ENCODE results near the gene SUSD3. TPM values are rescaled to one million over a fixed set of nuclear protein-coding genes. Genes with fewer than 3 reads are reported as not detected.
A peak's percentile ranks its signal among the peaks of the same experiment; 100 is the strongest.

The SUSD3 gene
- total RNA-seq, 1 donor from 2014 or later = 1.3 TPM

GRCh38 chr9:93094658-93095204 is 36.2 kb downstream of the SUSD3 start:
- no peaks in the 10 kb centered on the region for H3K36me3 ChIP-seq (ENCODE audit: control insufficient read depth, insufficient read depth, low read length)
- no peak for DNase-seq (ENCODE audit: low read depth)
- peak overlapping the region; percentile 40 for H3K4me3 ChIP-seq (ENCODE audit: low read depth, low read length)
- H3K27me3 ChIP-seq (ENCODE audit: control insufficient read depth, insufficient read depth, low read length) = no peaks in the 10 kb centered on the region
- no peak for TF ChIP-seq CTCF (IDR thresholded peaks at IDR 0.05; ENCODE audit: insufficient read depth, low read length, poor library complexity, severe bottlenecking)

- no peaks in the 10 kb centered on the region for H3K27me3 ChIP-seq (ENCODE audit: control insufficient read depth, insufficient read depth, low read length)
- peak overlapping the region; percentile 79 for H3K4me3 ChIP-seq (ENCODE audit: low read depth, low read length)
- peak; percentile 88 for DNase-seq (ENCODE audit: low read depth)
- no peak for TF ChIP-seq CTCF (IDR thresholded peaks at IDR 0.05; ENCODE audit: insufficient read depth, low read length, poor library complexity, severe bottlenecking)
- no peaks in the 10 kb centered on the region for H3K36me3 ChIP-seq (ENCODE audit: control insufficient read depth, insufficient read depth, low read length)
Observed at GRCh38 chr9:93095205-93096130, 37.0 kb downstream of the SUSD3 start.

GRCh38 chr9:93096131-93096802 is 37.8 kb downstream of the SUSD3 start, which contains the start of gene CARD19:
Gene CARD19, plus strand, starts transcription at chr9:93096217. Its CDS starts 129 bp downstream, at chr9:93096346.
- H3K27me3 ChIP-seq (ENCODE audit: control insufficient read depth, insufficient read depth, low read length) = no peaks in the 10 kb centered on the region
- DNase-seq (ENCODE audit: low read depth) = no peak
- peak within 1 kb of the TSS; percentile 79 for H3K4me3 ChIP-seq (ENCODE audit: low read depth, low read length)
- no peaks in the 10 kb centered on the region for H3K36me3 ChIP-seq (ENCODE audit: control insufficient read depth, insufficient read depth, low read length)
- no peak for TF ChIP-seq CTCF (IDR thresholded peaks at IDR 0.05; ENCODE audit: insufficient read depth, low read length, poor library complexity, severe bottlenecking)

DNA sequence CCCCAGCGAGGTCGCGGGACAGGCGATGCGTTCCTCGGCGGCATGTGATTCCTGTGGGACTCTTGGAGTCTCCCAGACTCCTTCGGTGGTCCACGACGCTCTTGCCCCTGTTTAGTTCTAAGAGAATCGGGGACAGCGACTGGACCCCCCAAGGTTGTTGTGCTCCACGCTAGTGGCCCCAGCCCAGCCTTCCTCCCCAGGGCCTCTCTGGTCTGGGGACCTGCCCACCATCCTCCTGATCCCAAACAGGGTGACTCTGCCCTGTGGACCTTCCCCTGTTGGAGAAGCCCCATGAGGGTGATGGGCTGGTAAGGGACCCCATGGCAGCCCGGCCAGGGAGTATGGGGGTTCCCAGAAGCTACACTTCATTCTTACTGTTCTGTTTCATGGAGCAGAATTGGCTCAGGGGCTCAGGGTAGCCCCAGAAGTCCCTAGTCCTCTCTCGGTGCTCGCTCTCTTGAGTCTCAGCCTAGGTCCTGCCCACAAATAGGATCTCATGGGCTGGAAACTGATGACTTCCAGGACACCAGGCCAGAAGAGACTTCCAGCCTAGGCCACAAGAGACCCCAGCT is 38.4 kb downstream of the SUSD3 start:
- no peak for TF ChIP-seq CTCF (IDR thresholded peaks at IDR 0.05; ENCODE audit: insufficient read depth, low read length, poor library complexity, severe bottlenecking)
- no peaks in the 10 kb centered on the region for H3K36me3 ChIP-seq (ENCODE audit: control insufficient read depth, insufficient read depth, low read length)

DNA sequence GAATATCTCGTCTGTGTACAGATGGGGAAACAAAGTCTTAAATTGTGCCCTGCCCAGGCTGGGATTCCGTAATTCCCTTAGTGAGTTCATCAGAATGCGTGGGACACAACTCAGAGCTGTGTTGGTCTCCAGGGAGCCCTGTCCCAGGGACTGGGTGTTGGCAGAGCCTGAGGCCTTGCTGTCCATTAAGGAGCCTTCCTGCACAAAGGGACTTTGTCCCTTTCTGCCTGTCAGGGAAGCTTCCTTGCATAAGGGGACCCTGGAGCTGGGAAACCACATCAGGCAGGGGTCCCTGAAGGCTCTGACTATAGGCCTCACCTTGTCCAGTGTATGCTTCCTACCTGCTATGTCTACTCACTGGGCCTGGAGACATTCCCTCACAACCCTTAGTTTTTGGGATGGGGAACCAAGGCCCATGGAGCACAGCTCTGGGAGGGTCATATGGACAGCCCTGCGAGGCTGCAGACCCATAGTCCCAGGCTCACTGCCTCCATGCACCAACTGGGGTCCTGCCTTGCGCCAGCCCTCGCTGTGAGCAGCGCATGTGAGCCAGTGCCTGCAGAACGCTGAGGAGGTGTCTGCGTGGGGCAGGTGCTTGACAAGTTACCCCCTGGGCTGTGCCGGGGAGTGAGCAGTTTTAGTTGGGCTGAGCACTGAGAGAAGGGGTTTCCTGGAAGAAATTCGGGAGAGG is 39.2 kb downstream of the SUSD3 start:
- no peaks in the 10 kb centered on the region for H3K27me3 ChIP-seq (ENCODE audit: control insufficient read depth, insufficient read depth, low read length)
- no peak for DNase-seq (ENCODE audit: low read depth)
- no peaks in the 10 kb centered on the region for H3K36me3 ChIP-seq (ENCODE audit: control insufficient read depth, insufficient read depth, low read length)
- no peak for TF ChIP-seq CTCF (IDR thresholded peaks at IDR 0.05; ENCODE audit: insufficient read depth, low read length, poor library complexity, severe bottlenecking)
- H3K4me3 ChIP-seq (ENCODE audit: low read depth, low read length) = peak overlapping the region; percentile 79

More for the DNA sequence above, 38.4 kb downstream of the SUSD3 start:
- no peaks in the 10 kb centered on the region for H3K27me3 ChIP-seq (ENCODE audit: control insufficient read depth, insufficient read depth, low read length)
- H3K4me3 ChIP-seq (ENCODE audit: low read depth, low read length) = peak overlapping the region; percentile 79
- DNase-seq (ENCODE audit: low read depth) = no peak
